ENCODE results near the gene PAX7. TPM values are rescaled to one million over a fixed set of nuclear protein-coding genes. Genes with fewer than 3 reads are reported as not detected.

Gene PAX7
- total and polyA plus RNA-seq, 7 donors: 1.7 to 11.7 (median 3.3) TPM

GRCh38 chr1:18676332-18676781, 45.7 kb downstream of the PAX7 start:
- no peak overlapping the region for H3K27ac ChIP-seq
- TF ChIP-seq, protein P1, sequence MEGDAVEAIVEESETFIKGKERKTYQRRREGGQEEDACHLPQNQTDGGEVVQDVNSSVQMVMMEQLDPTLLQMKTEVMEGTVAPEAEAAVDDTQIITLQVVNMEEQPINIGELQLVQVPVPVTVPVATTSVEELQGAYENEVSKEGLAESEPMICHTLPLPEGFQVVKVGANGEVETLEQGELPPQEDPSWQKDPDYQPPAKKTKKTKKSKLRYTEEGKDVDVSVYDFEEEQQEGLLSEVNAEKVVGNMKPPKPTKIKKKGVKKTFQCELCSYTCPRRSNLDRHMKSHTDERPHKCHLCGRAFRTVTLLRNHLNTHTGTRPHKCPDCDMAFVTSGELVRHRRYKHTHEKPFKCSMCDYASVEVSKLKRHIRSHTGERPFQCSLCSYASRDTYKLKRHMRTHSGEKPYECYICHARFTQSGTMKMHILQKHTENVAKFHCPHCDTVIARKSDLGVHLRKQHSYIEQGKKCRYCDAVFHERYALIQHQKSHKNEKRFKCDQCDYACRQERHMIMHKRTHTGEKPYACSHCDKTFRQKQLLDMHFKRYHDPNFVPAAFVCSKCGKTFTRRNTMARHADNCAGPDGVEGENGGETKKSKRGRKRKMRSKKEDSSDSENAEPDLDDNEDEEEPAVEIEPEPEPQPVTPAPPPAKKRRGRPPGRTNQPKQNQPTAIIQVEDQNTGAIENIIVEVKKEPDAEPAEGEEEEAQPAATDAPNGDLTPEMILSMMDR (IDR thresholded peaks at IDR 0.05): no peak
- H3K4me3 ChIP-seq: no peak overlapping the region
- H3K4me1 ChIP-seq: no peaks in the 10 kb centered on the region
- intact Hi-C loops (cut with DNase I): no loop called here
- peaks cover 0 to 13% (median 0%) of the 10 kb centered on the region in 3 donors for H3K27me3 ChIP-seq (ENCODE audit: insufficient read depth in 3 of 3, low read length in 2 of 3)
- DNase-seq (no peak), ATAC-seq (no peak)
- no peaks in the 10 kb centered on the region for H3K36me3 ChIP-seq (ENCODE audit: insufficient read depth in 1 of 2, low read depth in 1 of 2)
- no peaks in the 10 kb centered on the region for H3K9me3 ChIP-seq
- 26 to 51% (median 34%) methylated on average over 6 of the region's 6 CpGs for WGBS, 3 donors

- H3K27me3 ChIP-seq (ENCODE audit: insufficient read depth in 3 of 3, low read length in 2 of 3): no peaks in the 10 kb centered on the region
These were observed 50.8 kb downstream of the PAX7 start for GRCh38 chr1:18681423-18681835.

DNA sequence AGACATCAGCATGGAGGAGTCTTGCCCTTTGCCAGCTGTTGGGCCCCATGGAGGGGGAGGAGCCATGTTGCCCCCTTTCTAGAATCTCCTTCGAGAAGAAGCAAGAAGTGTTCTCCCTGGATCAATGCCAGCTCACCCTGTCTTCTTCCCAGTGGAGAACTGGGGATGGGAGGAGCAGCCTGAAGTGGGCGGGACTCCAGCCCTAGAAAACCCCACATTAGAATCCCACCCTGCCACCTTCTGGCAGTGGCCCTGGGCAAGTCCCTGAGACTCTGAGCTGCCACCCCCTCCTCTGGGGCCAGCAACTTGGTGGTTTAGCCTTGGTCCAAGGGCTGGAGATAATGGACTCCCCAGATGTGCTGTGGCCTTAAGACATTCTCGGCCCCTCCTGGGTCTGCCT, 51.7 kb downstream of the PAX7 start:
- Histone ChIP-seq H3K9me3 (no peaks in the 10 kb centered on the region), H3K4me1 (no peaks in the 10 kb centered on the region), H3K4me3 (no peak overlapping the region), H3K27me3 (ENCODE audit: insufficient read depth in 3 of 3, low read length in 2 of 3) (no peaks in the 10 kb centered on the region), H3K27ac (no peak overlapping the region), H3K36me3 (ENCODE audit: insufficient read depth in 1 of 2, low read depth in 1 of 2) (no peaks in the 10 kb centered on the region)
- 47 to 72% (median 55%) methylated on average over 3 of the region's 3 CpGs for WGBS, 3 donors
- ATAC-seq (no peak), DNase-seq (no peak)
- TF ChIP-seq, protein P1 (IDR thresholded peaks at IDR 0.05): no peak
- intact Hi-C loops (cut with DNase I): loop anchor here in 1 of 2 donors (5.0 kb wide), 1 partner anchor 85 kb away; no protein-coding TSS in a partner anchor

More at GRCh38 chr1:18681423-18681835, 50.8 kb downstream of the PAX7 start:
- ATAC-seq (peak in 3 of 4 donors; percentile 68 to 83 (median 70)), DNase-seq (no peak)
- intact Hi-C loops (cut with DNase I): loop anchor here (2.0 to 5.0 kb wide), 2 partner anchors 84 to 85 kb away; no protein-coding TSS in a partner anchor
- Histone ChIP-seq H3K9me3 (no peaks in the 10 kb centered on the region), H3K36me3 (ENCODE audit: insufficient read depth in 1 of 2, low read depth in 1 of 2) (no peaks in the 10 kb centered on the region), H3K4me1 (no peaks in the 10 kb centered on the region), H3K4me3 (no peak overlapping the region), H3K27ac (no peak overlapping the region)
- TF ChIP-seq, protein P1 (IDR thresholded peaks at IDR 0.05): peak; percentile 52
- 68 to 81% (median 75%) methylated on average over 4 of the region's 4 CpGs for WGBS, 3 donors

DNA sequence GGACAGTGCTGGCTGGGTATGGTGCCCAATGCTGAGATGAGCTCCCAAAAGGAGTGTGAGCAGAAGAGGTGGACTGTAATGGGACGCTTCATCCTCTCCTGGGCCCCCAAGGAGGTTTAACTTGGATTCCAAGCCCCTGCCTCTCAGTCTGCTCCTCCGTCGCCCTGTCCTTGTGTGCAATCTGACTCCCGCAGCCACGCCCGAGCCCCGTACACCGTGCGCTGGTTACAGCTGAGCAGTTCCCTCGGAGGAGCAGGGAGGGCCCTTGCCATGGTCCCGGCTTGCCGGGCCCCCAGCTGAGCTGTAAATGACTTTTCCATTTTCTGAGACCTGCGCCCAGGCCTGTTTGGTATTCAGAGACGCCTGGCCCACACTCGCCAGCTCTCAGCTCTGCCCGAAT, 53.7 kb downstream of the PAX7 start:
- Histone ChIP-seq H3K9me3 (no peaks in the 10 kb centered on the region), H3K4me3 (no peak overlapping the region), H3K27me3 (ENCODE audit: insufficient read depth in 3 of 3, low read length in 2 of 3) (no peaks in the 10 kb centered on the region), H3K4me1 (no peaks in the 10 kb centered on the region), H3K27ac (no peak overlapping the region), H3K36me3 (ENCODE audit: insufficient read depth in 1 of 2, low read depth in 1 of 2) (no peaks in the 10 kb centered on the region)
- WGBS, 3 donors: 44 to 62% (median 50%) methylated on average over 14 to 16 of the region's 16 CpGs
- TF ChIP-seq, protein P1 (IDR thresholded peaks at IDR 0.05): no peak
- DNase-seq (no peak), ATAC-seq (no peak)
- intact Hi-C loops (cut with DNase I): loop anchor here in 1 of 2 donors (5.0 kb wide), 1 partner anchor 87 kb away; no protein-coding TSS in a partner anchor

GRCh38 chr1:18686540-18686939, 55.9 kb downstream of the PAX7 start:
- H3K4me1 ChIP-seq: no peaks in the 10 kb centered on the region
- intact Hi-C loops (cut with DNase I): no loop called here
- no peak overlapping the region for H3K27ac ChIP-seq
- H3K9me3 ChIP-seq: no peaks in the 10 kb centered on the region
- no peak for DNase-seq
- 77 to 86% (median 83%) methylated on average over 3 of the region's 3 CpGs for WGBS, 3 donors
- TF ChIP-seq, protein P1 (IDR thresholded peaks at IDR 0.05): no peak
- H3K4me3 ChIP-seq: no peak overlapping the region
- no peaks in the 10 kb centered on the region for H3K36me3 ChIP-seq (ENCODE audit: insufficient read depth in 1 of 2, low read depth in 1 of 2)
- no peaks in the 10 kb centered on the region for H3K27me3 ChIP-seq (ENCODE audit: insufficient read depth in 3 of 3, low read length in 2 of 3)
- ATAC-seq: no peak

All from psoas muscle (tissue), 8 donors.